OCI-LY7 (cell line): Measurements from ENCODE around the gene OXSM. TPM values are rescaled to one million over a fixed set of nuclear protein-coding genes. Genes with fewer than 3 reads are reported as not detected.

ENCODE experiments used
- BruUV-seq: library from RNA; stranded (reverse); fragments of 400-500 nt; replicated peaks from 2 replicates; lab custom pipeline; 2021; lab: Mats Ljungman, UMichigan
- CTCF ChIA-PET: fragments of 300-600 bp; sonication (Branson Sonifier 250); formaldehyde crosslinking; loops from one replicate; lab custom pipeline; 2022; ENCODE audit warnings: antibody characterized with exemption; ENCODE audit not compliant: unreplicated experiment; lab: Charles Lee
- POLR2A ChIA-PET: fragments of 300-600 bp; sonication (Branson Sonifier 250); formaldehyde crosslinking; loops from one replicate; lab custom pipeline; 2022; ENCODE audit warnings: antibody characterized with exemption; lab: Charles Lee
- DNase-seq: peaks from one replicate; pipeline ENCODE4 v3.0.0-alpha.2; 2015; ENCODE audit warnings: low spot score
- H2AFZ ChIP-seq: fragments of 200-600 bp; sonication (generic), shearing (Covaris generic); 2 replicates; pipeline ENCODE4 v1.6.1; 2014; ENCODE audit warnings: mild to moderate bottlenecking, antibody characterized with exemption, low read length, moderate library complexity
- H3K27ac ChIP-seq: fragments of 200-600 bp; sonication (generic); 2 replicates; pipeline ENCODE4 v1.5.1; 2014; ENCODE audit warnings: mixed run types, low read depth, mild to moderate bottlenecking, moderate library complexity, low read length, inconsistent platforms; ENCODE audit not compliant: poor library complexity, severe bottlenecking
- H3K36me3 ChIP-seq: fragments of 200-600 bp; sonication (generic); 2 replicates; pipeline ENCODE4 v1.6.1; 2014; ENCODE audit warnings: mild to moderate bottlenecking, antibody characterized with exemption, low read length, moderate library complexity, mixed read lengths; ENCODE audit not compliant: insufficient read depth
- H3K4me1 ChIP-seq: fragments of 200-600 bp; sonication (generic); 2 replicates; pipeline ENCODE4 v1.5.1; 2014; ENCODE audit warnings: mild to moderate bottlenecking, low read length; ENCODE audit not compliant: insufficient read depth, poor library complexity, severe bottlenecking
- H3K4me2 ChIP-seq: fragments of 200-600 bp; sonication (generic); 2 replicates; pipeline ENCODE4 v1.6.1; 2014; ENCODE audit warnings: mild to moderate bottlenecking, low read length
- H3K4me3 ChIP-seq: fragments of 200-600 bp; sonication (generic); 2 replicates; pipeline ENCODE4 v1.5.1; 2014; ENCODE audit warnings: mild to moderate bottlenecking, low read depth, low read length; ENCODE audit not compliant: poor library complexity, severe bottlenecking
- H3K79me2 ChIP-seq: fragments of 200-600 bp; sonication (generic); 2 replicates; pipeline ENCODE4 v1.6.1; 2016; ENCODE audit warnings: low read depth, mild to moderate bottlenecking, low read length, moderate library complexity, mixed read lengths; ENCODE audit not compliant: insufficient read depth
- H3K9me2 ChIP-seq: fragments of 200-600 bp; sonication (generic); 2 replicates; pipeline ENCODE4 v1.6.1; 2016; ENCODE audit warnings: mild to moderate bottlenecking, low read length, mixed read lengths; ENCODE audit not compliant: insufficient read depth
- H3K9me3 ChIP-seq: fragments of 200-600 bp; sonication (generic); 2 replicates; pipeline ENCODE4 v1.6.1; 2014; ENCODE audit warnings: mild to moderate bottlenecking, mixed run types, low read length, mixed read lengths
- H4K20me1 ChIP-seq: fragments of 200-600 bp; sonication (generic); 2 replicates; pipeline ENCODE4 v1.6.1; 2014; ENCODE audit warnings: mild to moderate bottlenecking, antibody characterized with exemption, low read length, moderate library complexity, mixed read lengths; ENCODE audit not compliant: insufficient read depth
- CTCF ChIP-seq: fragments of 200-600 bp; sonication (generic); conservative IDR thresholded peaks from 2 replicates; pipeline ENCODE4 v1.5.1; 2014; ENCODE audit warnings: mild to moderate bottlenecking, antibody characterized with exemption, low read length, moderate library complexity, mixed read lengths
- EZH2phosphoT487 ChIP-seq: fragments of 200-600 bp; sonication (generic); IDR thresholded peaks from 2 replicates; pipeline ENCODE4 v1.6.1; 2018; ENCODE audit warnings: low read depth, borderline replicate concordance, mild to moderate bottlenecking, mixed run types, antibody characterized with exemption, low read length, moderate library complexity, mixed read lengths
- intact Hi-C: fragments of 100-400 bp; cut with micrococcal nuclease; formaldehyde crosslinking; loops from one replicate; pipeline ENCODE4 v1.10.0; 2022; ENCODE audit not compliant: unreplicated experiment
- total RNA-seq, 2 experiments: library from RNA; depleted of rRNA in 1 of 2; stranded (reverse); fragments of >200 nt in 1 of 2; shearing (Covaris generic) in 1 of 2; gene quantifications; 2 replicates each; pipeline ENCODE4 v1.2.3, GENCODE V29; 2014 to 2022

The OXSM gene
- total RNA-seq, 2 experiments from 2014 or later: 17.0 to 17.3 TPM

GRCh38 chr3:25840099-25840498 is 50.2 kb downstream of the OXSM start:
- H3K36me3 ChIP-seq: no peaks in the 10 kb centered on the region; the same call in 1 of the 2 replicates
- no peak for DNase-seq
- no TSS peak for BruUV-seq
- no peak overlapping the region for H3K27ac ChIP-seq
- peaks cover 25% of the 10 kb centered on the region for H3K4me1 ChIP-seq
- TF ChIP-seq CTCF (no peak), EZH2phosphoT487 (no peak)
- no peak overlapping the region for H3K4me2 ChIP-seq
- POLR2A ChIA-PET: interaction anchor here (0.7 kb wide), 1 partner anchor 142 kb away, joined by 3 read pairs; no protein-coding TSS in a partner anchor
- intact Hi-C loops: loop anchor here (5.0 kb wide), 1 partner anchor 57 kb away; no protein-coding TSS in a partner anchor
- H3K9me3 ChIP-seq: peaks cover 7% of the 10 kb centered on the region
- no peak overlapping the region for H2AFZ ChIP-seq
- H3K79me2 ChIP-seq: no peaks in the 10 kb centered on the region
- no peaks in the 10 kb centered on the region for H4K20me1 ChIP-seq
- H3K9me2 ChIP-seq: no peaks in the 10 kb centered on the region
- CTCF ChIA-PET: no interaction called here
- no peak overlapping the region for H3K4me3 ChIP-seq

- POLR2A ChIA-PET: interaction anchor here (0.6 kb wide), 1 partner anchor 29 kb away, joined by 3 read pairs; no protein-coding TSS in a partner anchor
Measured at GRCh38 chr3:25843332-25843731, 53.4 kb downstream of the OXSM start.

More at GRCh38 chr3:25843332-25843731, 53.4 kb downstream of the OXSM start:
- no peaks in the 10 kb centered on the region for H4K20me1 ChIP-seq
- no peak overlapping the region for H2AFZ ChIP-seq
- H3K9me3 ChIP-seq: peaks cover 4% of the 10 kb centered on the region
- no peaks in the 10 kb centered on the region; the same call in 1 of the 2 replicates for H3K36me3 ChIP-seq
- peak; percentile 25 for DNase-seq
- no TSS peak for BruUV-seq
- intact Hi-C loops: loop anchor here (2.0 to 5.0 kb wide), 2 partner anchors 54 to 275 kb away; no protein-coding TSS in a partner anchor
- no peaks in the 10 kb centered on the region for H3K4me1 ChIP-seq
- CTCF ChIA-PET: no interaction called here
- no peak for TF ChIP-seq EZH2phosphoT487
- TF ChIP-seq CTCF: peak; percentile 73
- no peak overlapping the region for H3K4me3 ChIP-seq
- H3K4me2 ChIP-seq: no peak overlapping the region
- no peaks in the 10 kb centered on the region for H3K79me2 ChIP-seq
- H3K9me2 ChIP-seq: no peaks in the 10 kb centered on the region
- no peak overlapping the region for H3K27ac ChIP-seq

Other genes with a start within 250 kb of the OXSM start
- 162 and 205 TPM in 2 replicates for gene TOP2B, start 125.2 kb upstream of the OXSM start, total RNA-seq (2014; rRNA removed; shearing (Covaris generic))
- gene TOP2B, start 125.2 kb upstream of the OXSM start, total RNA-seq (2022): 264 and 323 TPM in 2 replicates
- 88.1 and 97.5 TPM in 2 replicates for gene NGLY1, start 6.6 kb upstream of the OXSM start, total RNA-seq (2014; rRNA removed; shearing (Covaris generic))
- gene NGLY1, start 6.6 kb upstream of the OXSM start, total RNA-seq (2022): 126 and 142 TPM in 2 replicates